Myocyte (in vitro differentiated cells): ENCODE measurements around the gene IRX3. TPM values are rescaled to one million over a fixed set of nuclear protein-coding genes. Genes with fewer than 3 reads are reported as not detected.

Experiments
- DNase-seq: peaks from one replicate; pipeline ENCODE4 v3.0.0-alpha.2; 2012; ENCODE audit warnings: low read depth
- total RNA-seq: library from RNA; depleted of rRNA; stranded (reverse); fragments of >200 nt; gene quantifications from 2 replicates; pipeline ENCODE4 v1.2.3, GENCODE V29; 2014

IRX3 gene
- total RNA-seq, 1 donor from 2014 or later, result 67.1 TPM

DNA sequence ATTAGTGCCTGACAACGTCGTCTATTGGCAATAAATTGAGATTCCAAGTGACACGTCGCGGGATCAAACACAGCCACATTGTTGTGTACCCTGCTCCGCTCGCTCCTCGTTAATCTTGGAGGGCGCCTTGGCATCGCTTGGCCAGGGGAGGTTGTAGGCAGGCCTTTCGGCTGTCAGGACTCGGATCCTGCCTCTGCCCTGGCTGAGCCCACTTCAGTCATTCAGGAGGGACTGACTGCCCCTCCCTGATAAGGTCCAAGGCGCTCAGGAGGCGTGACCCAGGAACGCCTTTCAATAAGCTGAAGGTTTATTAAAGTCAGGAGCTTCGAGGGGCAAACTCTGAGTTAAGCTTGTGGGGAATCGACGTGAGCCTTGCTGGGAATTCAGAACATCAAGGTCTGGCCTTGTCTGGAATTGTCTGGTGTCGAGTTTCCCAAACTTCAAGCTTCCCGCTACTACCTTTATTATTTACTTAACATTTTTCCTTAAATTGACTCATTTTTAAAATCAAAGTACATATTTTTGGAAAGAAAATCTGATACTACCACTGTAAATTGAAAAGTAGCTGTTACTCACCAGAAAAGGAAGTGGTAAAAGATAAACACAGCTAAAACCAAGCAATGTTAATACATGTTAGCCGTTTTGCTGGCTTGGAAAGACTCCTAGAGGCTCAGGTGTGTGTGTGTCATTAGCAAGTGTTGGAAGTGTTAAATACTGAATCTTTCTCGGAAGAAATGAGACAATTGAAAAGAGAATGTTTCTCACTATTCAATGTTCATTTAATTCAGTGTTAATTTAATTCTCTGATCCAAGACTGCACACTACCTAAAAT, 5.3 kb upstream of the IRX3 start:
- no peak for DNase-seq

DNA sequence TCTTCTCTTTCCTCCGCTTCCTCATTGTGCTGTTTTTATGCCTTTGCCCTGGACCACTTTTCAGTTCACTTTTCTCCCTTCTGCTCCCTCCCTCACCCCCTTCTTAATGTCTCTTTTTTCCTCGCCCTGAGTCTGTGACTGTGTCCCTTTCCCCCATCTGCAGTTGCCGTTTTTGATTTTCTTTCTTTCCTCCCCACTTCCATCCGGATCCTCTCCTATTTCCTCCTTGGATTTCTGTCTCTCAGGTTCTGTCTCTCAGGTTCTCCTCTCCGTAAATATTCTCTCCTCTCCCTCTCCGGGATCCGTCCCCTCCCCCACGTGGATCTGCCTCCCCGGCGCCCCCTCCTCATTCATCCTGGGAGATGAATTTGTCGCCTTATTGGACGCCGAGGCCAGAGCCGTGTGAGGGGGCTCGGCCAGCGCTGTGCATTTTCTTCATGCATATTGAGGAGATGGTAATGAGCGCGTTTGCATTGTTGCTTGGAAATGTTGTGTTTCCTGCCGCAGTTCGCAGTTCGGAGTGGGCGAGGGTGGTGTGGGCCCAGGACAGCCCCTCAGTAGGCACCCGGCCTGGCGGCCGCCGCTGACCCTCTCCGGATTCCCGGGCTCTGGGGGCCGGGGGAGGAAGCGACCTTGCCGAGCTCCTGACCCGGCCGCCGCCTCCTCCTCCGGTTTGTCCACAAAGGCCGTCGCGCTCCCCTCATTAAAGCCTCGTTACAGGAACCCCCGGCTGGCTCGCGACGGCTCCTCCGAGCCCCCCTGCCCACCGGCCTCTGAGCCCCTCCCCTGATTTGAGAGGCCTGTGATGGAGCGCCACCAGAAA, 4.5 kb upstream of the IRX3 start:
- DNase-seq, result no peak

DNA sequence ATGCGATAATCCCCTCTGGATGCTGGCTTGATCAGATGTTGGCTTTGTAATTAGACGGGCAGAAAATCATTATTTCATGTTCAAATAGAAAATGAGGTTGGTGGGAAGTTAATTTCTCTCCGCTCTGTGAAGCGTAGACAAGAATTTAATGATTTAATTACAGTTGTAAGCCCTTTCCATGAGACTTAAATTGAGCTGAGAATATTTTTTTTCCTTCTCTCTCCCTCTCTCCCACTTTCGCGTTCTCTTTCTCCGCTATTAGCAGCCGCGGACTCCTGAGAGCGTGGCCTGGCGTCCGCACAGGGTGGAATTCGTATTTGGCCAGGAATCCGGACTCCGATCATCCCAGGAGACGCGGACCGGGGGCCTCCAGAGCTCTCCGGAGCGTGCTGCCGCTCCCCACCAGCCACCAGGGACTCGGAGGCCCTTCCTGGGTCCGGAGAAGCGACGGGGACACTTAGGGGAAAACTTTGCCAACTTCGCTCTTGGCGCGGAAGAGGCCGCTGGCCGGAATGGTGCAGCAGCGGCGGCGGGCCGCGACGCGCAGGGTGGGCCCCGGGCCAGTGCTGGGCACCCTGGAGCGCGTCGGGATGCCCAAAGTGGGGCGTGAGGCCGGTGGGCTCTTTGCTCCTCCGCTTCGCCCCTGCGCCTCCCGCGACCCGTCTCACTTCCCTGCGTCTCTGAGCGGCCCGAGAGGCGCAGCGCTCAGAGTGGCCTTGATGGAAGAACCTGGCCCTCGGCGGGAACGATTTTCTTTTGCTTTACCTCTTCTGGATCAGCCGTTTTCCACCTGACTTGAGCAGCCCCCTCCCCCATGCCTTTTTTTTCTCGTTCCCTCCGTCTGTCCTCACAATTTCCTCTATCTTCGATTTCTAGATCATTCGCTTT, 3.6 kb upstream of the IRX3 start:
- DNase-seq, result no peak

DNA sequence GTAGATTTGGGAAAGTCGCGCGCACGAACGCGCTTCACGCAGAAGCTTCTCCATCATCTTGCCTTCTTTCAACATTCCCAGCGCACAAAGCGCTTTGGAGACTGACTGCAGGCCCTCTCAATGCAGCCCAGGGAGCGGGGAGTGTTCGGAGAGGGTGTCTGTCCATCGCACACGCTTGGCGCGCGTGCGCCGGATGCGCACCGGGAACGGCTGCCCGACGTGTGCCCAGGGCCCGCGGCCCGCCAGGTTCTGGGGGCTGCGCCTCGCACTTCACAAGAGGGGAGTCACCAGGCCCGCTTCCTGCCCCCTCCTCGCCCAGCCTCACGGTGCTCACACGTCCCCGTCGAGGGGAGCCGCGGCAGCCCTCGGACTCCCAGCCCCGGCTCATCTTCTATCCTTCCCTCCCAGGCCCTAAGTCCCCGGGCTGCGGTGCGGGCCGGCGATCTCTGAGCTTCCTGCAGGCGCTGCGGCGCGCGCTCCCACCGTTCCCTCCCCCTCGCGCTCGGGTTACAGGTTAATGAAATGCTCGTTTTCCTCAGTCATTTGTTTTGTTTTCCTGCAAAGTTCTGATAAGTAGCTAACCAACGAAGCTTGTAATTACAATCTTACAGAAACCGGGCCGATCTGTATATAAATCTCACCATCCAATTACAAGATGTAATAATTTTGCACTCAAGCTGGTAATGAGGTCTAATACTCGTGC, 2.8 kb upstream of the IRX3 start:
- DNase-seq, result no peak

DNA sequence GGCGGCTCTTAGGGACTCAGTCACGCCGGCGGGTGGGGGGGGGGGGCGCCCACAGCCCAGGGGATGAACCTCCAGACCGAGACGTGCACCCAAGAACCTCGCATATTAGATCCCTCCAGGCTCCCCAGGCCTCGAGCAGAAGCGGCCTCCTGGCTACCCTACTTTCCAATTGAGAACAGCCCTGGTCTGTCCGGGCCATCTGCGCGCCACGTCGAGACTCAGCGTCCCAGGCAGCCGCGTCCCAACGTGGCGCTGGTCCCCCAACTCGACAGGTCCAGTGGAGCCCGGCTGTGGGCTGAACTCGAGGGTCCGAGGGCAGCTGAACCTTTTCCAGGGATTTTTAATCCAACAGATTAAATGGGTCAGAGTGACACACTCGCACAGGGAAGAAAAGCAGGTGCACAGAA, 2.3 kb upstream of the IRX3 start:
- no peak for DNase-seq

DNA sequence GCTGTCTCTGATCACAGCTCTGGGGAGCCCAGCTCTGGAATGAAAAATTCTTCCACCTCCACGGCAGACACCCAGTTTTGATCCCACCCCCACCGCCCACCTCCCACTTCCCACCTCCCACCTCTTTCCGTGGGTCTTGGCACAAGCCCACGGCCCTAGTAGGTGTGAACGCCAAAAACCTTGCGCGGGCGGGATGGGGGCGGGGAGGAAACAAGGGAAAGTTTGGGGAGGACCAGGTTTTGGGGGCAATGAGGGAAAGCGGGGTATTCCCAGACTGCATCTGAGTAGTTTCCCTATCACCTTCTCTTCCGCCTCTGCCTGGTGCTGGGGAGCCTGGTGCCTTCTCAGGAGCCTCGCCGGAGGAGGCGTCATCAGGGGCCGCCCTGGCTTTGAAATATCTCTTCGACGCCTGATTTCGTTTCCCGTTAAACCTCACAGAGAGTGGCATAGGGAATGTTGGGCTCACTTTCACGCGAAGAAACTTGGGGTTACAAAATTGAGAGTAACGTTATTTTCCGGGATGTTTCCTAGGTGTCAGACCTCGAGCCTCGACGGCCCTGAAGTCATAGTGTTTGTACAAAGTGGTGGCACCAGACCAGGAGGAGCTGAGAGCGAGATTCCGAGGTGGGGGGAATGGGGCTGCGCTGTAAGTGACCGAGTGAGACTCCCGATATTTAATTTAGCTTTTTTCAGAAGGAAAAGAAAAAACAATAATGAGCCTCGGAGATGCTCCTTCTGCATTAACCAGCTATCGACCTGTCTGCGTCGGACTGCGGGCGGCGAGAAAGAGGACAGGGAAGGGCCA, 1.6 kb upstream of the IRX3 start:
- no peak for DNase-seq

DNA sequence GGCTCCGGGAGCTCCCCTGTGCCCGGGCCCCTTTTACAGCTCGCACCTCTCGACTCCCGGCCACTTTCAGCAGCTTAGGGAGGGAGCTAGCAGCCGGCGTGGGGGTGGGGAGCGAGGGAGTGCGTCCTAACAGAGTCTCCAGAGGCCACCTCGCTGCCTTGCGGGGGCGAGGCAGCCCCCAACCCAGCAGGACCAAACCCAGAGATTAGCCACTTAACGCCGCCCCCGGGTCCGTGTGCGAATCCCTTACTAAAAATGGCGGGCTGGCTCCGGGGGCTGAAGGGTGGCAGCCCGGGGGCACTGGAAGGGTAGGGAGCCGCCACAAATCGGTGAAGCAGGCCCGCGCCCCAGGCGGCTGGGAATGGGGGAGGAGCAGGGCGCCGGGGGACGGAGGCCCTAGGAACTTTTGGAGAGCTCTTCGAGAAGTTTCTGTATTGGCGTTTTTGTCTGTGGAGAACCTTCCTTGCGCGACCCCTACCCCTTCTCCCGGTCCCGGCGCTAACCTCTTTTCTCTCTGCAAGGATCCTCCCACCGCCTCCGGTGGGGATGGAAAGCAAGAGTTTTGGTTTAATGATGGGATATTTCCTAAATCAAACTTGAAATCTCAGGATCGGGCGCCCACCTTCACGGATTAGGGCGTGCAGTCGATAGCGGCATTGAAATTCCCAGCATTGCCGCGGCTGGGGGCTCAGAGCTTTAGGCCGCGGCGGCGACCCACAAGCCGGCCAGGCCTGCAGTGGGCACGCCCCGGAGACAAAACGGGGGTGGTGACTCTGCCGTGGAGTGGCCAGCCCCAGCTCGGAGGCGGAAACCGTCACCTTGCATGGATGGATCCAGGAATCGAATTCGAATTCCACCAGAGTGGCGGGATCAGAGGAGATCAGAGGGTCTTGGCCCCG, 793 bp upstream of the IRX3 start:
- peak; percentile 55 for DNase-seq

DNA sequence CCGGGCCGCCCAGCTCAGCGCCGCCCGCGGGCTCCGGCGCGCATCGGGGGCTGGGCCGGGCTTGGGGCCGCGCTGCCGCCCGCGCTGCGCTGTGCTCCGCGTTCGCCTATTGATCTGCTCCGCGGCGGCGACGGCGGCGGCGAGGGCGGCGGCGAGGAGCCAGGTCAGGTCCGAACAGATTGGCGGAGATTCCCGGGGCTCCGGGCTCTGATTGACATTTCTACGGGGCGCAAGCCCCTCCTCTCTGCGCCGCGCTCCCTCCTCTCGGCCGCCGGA, 559 bp downstream of the IRX3 start:
- no peak for DNase-seq

DNA sequence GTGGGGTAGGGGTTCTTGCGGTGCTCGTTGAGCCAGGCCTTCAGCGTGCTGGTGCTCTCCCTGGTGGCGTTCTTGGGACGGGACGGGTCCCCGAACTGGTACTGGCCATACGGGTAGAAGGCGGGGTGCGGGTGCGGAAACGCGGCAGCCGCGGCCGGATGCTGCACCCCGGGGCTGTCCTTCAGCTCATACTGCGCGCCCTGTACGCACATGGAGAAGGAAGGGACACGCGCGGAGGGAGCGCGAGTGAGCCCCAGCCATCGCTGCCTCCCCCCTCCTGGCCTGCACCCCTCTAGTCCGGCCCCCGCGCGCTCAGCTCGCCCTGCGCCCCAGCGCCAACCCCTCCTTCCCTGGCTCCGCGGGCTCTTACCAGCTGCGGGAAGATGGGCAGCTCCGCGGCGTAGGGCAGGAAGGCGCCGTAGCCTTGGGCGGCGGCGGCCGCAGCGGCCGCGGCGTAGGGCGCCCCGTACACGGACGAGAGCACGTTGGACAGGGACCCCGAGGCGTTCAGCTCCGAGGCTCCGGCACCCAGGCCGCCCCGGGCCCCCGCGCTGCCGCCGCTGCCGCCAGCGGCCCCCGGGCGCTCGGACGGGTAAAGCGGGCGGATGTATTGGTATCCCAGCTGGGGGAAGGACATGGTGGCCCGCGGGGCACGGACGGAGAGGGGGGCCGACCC, 1.0 kb downstream of the IRX3 start:
- DNase-seq, result peak; percentile 70

DNA sequence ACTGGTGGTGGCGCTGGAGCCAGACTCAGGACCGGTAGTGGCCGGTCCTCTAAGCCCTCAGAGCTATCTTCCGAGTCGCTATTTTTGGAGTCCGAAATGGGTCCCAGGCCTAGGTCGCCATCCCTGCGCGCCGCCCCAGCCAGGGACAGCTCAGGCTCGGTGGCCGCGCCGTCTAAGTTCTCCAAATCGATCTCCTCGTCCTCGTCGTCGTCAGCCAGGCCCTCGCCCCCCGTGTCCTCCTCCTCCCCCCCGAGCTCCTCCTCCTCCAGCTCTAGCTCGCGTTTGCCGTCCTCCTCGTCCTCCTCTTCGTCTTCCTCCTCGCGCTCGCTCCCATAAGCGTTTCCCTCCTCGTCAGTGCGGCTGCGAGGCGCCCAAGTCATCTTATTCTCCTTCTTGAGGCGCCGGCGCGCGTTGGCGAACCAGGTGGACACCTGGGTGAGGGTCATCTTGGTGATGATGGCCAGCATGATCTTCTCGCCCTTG, 1.6 kb downstream of the IRX3 start:
- peak; percentile 58 for DNase-seq

DNA sequence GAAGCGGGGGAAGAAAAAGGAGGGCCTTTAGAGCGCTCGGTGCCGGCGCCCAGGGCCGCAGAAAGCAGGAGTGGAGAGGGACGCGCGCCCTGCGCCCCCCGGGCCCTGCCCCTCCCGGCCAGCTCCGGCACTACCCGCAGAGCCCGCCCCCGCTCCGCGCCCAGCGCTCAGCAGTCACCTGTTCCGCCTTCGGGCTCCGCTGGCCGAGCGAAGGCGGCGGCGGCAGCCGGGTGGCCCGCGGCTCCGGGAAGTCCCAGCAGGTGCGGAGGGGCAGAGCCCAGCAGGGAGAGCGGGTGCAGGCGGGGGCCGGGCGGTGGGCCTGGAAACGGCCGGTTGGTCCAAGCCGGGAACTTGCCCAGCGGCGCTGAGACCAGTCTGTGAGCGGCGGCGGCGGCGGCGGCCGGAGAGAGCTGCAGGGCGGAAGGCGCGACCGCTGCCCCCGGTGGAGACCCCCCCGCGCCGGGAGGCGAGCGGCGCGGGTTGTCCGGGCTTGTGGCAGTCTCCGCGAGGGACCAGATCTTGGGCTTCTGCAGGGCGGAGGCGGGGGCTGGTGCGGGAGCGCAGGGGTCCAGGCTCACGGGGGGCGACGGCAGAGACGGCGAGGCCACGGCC, 2.2 kb downstream of the IRX3 start:
- DNase-seq, result peak; percentile 72

DNA sequence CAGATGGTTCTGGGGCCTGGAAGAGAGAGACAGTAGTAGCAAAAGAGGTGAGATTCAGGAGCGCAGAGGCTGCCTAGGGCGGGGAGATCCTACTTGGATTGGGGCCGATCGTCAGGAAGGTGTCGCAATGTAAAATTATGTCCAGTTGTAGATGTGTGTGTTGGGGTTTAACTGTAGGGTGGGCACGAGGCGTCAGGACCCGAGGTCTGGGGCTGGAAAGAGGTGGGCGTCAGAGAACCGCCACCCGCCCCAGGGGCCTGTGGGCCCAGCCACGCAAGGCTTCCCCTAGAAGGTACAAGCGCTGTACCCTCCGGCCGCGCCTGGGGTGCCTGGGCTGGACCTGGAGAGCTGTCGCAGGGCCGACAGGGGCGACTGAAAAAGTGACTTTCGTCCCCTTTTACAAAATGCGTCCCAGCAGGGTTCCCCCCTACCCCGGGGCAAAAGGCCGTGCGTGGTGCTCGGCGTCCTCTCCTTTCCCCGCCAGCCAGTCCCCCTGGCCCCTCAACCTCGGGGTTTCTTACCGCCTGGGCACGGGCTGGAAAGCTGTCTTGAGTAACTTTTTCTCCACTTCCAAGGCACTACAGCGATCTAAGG, 2.8 kb downstream of the IRX3 start:
- peak; percentile 41 for DNase-seq

DNA sequence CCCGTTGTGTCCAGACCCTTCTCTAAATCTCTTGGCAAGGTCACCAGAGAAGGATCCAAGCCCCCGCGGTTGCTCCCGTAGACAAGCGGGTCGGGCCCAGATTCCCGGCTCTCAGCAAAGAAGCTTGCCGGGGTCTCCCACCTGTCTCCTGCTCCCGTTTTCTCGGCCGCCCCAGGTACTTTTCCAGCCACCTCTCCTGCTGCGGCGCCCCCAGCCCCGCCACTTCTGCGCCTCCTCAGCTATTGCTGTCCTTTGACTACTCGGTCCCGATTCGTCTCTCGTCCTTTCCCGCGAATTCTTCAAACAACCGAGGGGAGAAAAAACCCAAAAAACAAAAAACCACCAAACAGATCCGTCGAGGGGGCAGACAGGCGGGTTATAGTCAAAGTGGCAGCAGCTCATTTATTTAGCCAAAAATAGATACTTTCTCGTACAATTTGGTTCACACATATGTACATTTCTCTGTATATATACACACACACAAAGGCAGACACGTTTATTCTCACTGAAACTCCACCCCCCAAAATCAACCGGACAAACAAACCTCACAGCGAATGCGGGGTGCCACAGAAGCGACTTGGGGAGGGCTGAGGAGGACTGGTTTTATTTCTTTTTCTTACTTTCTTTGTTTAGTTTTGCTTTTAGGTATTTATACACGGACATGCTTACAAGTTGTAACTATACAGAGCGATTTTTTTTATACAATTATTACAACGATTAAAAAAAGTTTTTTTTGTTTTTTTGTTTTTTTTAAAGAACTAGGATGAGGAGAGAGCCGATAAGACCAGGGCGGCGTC, 3.5 kb downstream of the IRX3 start:
- DNase-seq, result peak; percentile 47

DNA sequence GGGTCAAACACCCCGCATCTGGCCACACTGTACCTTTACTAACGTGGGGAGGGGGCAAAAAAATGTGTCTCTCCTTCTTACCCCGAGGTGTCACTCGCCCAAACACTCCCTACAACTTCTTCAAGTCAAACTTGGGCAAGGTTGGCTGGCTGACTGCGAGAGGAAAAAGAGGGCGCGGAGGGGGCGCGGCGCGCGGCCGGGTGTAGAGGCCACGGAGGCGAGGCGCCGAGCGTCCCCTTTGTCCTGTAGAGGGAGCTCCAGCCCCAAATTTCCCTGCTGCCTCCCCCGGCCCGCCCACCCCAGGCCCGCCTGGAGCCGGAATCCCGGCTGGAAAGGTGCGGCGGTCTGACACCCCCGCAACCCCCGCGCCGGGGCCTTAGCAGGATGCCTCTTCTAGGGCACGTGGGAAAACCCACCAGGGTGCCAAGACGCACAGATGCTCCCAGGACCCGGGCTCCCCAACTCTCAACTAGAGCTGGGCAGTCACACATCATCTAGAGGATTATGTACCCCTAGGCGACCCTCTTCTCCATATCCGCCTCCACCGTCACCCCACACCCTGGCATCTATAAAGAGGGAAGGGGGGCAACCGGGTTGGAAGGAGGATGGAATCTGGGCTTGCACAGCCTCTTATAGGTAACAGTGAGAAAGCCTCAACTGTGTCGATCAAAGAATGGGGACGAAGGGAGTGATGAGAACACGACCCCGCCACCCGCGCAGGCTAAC, 4.2 kb downstream of the IRX3 start:
- DNase-seq, result peak; percentile 74

DNA sequence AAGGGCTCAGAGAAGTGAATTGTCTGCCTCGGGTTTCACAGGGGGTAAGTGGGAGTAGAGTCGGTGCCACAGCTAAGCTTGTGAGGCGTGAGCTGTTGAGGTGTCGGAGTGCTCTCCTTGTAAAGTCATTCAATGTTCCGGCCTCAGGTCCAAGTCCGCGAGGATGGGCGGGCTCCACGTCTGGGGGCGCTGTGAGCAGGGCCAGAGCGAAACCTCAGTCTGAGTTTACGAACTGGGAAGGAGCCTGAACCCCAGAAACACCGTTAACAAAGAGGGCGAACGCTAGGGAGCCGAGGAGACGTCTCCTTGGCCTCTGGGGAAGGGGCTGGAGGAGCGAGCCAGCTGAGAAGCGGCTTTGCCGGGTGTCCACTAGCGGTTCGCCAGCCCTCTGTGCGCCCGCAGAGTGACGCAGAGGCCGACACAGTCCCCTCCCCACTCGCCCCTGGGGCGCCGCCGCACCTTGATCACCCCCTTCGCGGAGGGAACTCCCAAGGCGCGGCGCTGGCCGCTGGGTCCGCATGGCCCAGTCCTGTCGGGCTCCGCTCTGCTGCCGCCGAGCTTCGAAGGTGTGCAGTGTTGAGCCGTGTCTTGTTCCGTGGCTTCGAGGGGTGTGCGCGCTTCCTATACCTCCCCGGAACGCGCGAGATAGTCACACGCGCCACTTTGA, 4.9 kb downstream of the IRX3 start:
- DNase-seq, result no peak

DNA sequence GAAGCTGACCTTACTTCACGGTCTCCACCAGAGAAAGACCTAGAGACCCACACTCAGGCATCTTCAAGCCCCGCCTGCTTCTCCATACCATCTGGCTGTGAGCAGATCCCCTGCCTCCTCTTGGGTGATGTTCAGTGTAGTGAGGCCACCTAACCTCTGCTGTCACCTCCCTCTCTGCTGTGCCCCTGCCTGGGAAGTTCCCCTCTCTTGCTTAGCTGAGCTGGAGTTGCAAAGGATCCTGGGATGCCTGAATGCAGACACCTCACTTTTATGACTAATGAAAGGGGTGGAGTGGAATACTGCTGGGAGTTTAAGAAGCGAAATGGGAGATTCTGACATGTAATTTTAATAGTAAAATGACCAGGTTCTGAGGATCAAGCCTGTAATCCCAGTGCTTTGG, 5.8 kb downstream of the IRX3 start:
- peak; percentile 33 for DNase-seq
